ENCODE data around the gene CMTM7. TPM values are rescaled to one million over a fixed set of nuclear protein-coding genes. Genes with fewer than 3 reads are reported as not detected.
"Not testable (repeated sequence)": the region's sequence is repeated elsewhere in the genome, so short reads cannot be mapped to it uniquely, and the experiment has no call there.

The CMTM7 gene
- total RNA-seq, 1 donor from 2014 or later = 11.0 TPM

GRCh38 chr3:32381922-32382321 lies 9.7 kb upstream of the CMTM7 start:
- no peaks in the 10 kb centered on the region for H3K36me3 ChIP-seq
- no peaks in the 10 kb centered on the region for H3K9me3 ChIP-seq
- H3K4me3 ChIP-seq = no peak overlapping the region
- no peaks in the 10 kb centered on the region for H3K4me1 ChIP-seq
- intact Hi-C loops (cut with DNase I) = no loop called here
- no peaks in the 10 kb centered on the region for H3K27me3 ChIP-seq
- no peak overlapping the region for H3K27ac ChIP-seq
- no peak for DNase-seq (ENCODE audit: extremely low spot score in 2 of 2)
- TF ChIP-seq POLR2A (IDR thresholded peaks at IDR 0.05) (no peak), CTCF (IDR thresholded peaks at IDR 0.05) (no peak), POLR2AphosphoS5 (IDR thresholded peaks at IDR 0.05; ENCODE audit: insufficient read depth in 1 of 2, low read depth in 1 of 2) (no peak)

- intact Hi-C loops (cut with DNase I) = no loop called here
- no peaks in the 10 kb centered on the region for H3K4me1 ChIP-seq
- H3K27me3 ChIP-seq = no peaks in the 10 kb centered on the region
- H3K36me3 ChIP-seq = no peaks in the 10 kb centered on the region
- no peak overlapping the region for H3K4me3 ChIP-seq
- H3K9me3 ChIP-seq = no peaks in the 10 kb centered on the region
- DNase-seq (ENCODE audit: extremely low spot score in 2 of 2) = no peak
- no peak for TF ChIP-seq POLR2A (IDR thresholded peaks at IDR 0.05)
- TF ChIP-seq POLR2AphosphoS5 (IDR thresholded peaks at IDR 0.05; ENCODE audit: insufficient read depth in 1 of 2, low read depth in 1 of 2) = no peak
- no peak for TF ChIP-seq CTCF (IDR thresholded peaks at IDR 0.05)
- H3K27ac ChIP-seq = no peak overlapping the region
Measured at GRCh38 chr3:32383136-32383711, 8.4 kb upstream of the CMTM7 start.

DNA sequence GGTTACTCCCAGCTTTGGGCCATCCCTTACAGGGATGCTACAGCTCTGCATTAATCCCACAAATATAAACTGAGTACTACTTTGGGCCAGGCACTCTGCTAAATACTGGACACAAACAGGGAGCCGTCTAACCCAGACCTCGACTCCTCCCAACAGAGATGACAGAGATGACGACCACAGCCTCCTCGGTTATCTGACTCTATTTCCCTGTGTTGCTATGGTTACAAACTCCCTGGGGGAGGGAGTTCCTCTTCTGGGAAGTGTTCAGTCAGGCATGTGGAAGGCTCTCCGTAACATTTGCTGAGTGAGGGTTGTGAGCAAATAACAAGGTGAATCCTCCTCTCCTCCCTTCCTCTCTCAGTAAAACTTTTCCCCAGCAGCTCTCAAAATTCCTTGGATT lies 6.7 kb upstream of the CMTM7 start:
- TF ChIP-seq CTCF (IDR thresholded peaks at IDR 0.05) (no peak), POLR2A (IDR thresholded peaks at IDR 0.05) (no peak), POLR2AphosphoS5 (IDR thresholded peaks at IDR 0.05; ENCODE audit: insufficient read depth in 1 of 2, low read depth in 1 of 2) (no peak)
- H3K4me1 ChIP-seq = no peaks in the 10 kb centered on the region
- H3K36me3 ChIP-seq = no peaks in the 10 kb centered on the region
- intact Hi-C loops (cut with DNase I) = no loop called here
- H3K27me3 ChIP-seq = no peaks in the 10 kb centered on the region
- no peak for DNase-seq (ENCODE audit: extremely low spot score in 2 of 2)
- no peak overlapping the region for H3K27ac ChIP-seq
- no peaks in the 10 kb centered on the region for H3K9me3 ChIP-seq
- no peak overlapping the region for H3K4me3 ChIP-seq

- Histone ChIP-seq H3K36me3 (no peaks in the 10 kb centered on the region), H3K27me3 (no peaks in the 10 kb centered on the region), H3K27ac (no peak overlapping the region), H3K9me3 (no peaks in the 10 kb centered on the region), H3K4me1 (no peaks in the 10 kb centered on the region), H3K4me3 (no peak overlapping the region)
- TF ChIP-seq POLR2AphosphoS5 (IDR thresholded peaks at IDR 0.05; ENCODE audit: insufficient read depth in 1 of 2, low read depth in 1 of 2) (no peak), POLR2A (IDR thresholded peaks at IDR 0.05) (no peak), CTCF (IDR thresholded peaks at IDR 0.05) (no peak)
- intact Hi-C loops (cut with DNase I) = no loop called here
- no peak for DNase-seq (ENCODE audit: extremely low spot score in 2 of 2)
Measured at GRCh38 chr3:32387512-32387911, 4.1 kb upstream of the CMTM7 start.

- H3K9me3 ChIP-seq; H3K27ac ChIP-seq; DNase-seq (ENCODE audit: extremely low spot score in 2 of 2); H3K36me3 ChIP-seq; H3K4me1 ChIP-seq; H3K4me3 ChIP-seq; intact Hi-C loops (cut with DNase I); H3K27me3 ChIP-seq: not testable (repeated sequence)
Measured at GRCh38 chr3:32389577-32389976, 2.1 kb upstream of the CMTM7 start.
